ENCODE results near the gene ENDOD1. TPM values are rescaled to one million over a fixed set of nuclear protein-coding genes. Genes with fewer than 3 reads are reported as not detected.

The ENDOD1 gene
- total RNA-seq, 2 experiments from 2014 or later: 23.4 to 23.9 TPM

DNA sequence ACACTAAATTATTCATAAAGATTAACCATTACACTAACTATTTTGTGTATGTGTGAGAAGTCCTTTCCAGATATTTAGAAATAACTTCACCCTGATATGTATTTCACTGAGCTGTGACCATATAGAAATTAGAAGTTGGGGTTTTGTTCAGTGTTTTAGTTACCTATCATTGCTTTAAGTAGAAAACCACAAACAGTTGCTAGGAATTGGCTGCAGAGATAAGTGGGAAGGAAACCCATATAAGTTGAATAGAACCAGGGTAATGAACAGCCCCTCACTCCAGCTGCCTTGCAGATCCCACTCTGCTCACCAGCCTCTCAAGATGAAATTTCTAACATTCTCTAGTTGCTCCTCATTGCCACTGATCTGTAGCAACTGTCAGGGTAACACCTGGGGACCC is 12.7 kb upstream of the ENDOD1 start:
- POLR2A ChIA-PET: interaction anchor here (1.7 kb wide), 1 partner anchor 12 kb away, joined by 7 read pairs; the partner anchor contains the start of gene ENDOD1
- ATAC-seq (no peak), DNase-seq (no peak)
- H3K36me3 Mint-ChIP-seq (ENCODE audit: low read depth): peaks cover 5% of the 10 kb centered on the region
- CTCF ChIA-PET: interaction anchor here (0.9 to 4.0 kb wide), 6 partner anchors 9 to 628 kb away, joined by 3 to 13 read pairs (median 4); partner anchors contain the start of gene ENDOD1
- peaks cover 4% of the 10 kb centered on the region for H3K27me3 Mint-ChIP-seq (ENCODE audit: low read depth)
- H3K9me3 Mint-ChIP-seq (ENCODE audit: insufficient read depth): no peaks in the 10 kb centered on the region
- H3K4me3 Mint-ChIP-seq: no peak overlapping the region
- H3K27ac Mint-ChIP-seq: no peak overlapping the region
- H3K4me1 Mint-ChIP-seq (ENCODE audit: low read depth): peaks cover 15% of the 10 kb centered on the region

DNA sequence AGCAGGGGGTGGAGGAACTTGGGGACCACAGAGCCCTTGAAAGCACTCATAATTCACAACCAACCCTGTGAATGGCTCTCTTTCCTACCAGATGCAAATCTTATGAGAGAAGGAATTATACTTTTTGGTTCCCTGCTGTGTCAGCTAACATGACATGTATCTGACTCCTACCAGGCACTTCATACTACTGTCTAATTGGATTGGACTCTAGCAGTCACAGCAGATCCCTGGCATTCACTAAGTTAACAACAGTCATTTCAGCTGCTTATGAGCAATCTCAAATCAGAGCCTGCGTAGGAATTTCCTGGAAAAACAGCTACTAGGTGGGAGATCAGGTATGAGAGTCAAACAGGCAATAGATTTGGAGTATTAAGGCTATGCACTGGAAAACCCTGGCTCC is 11.1 kb upstream of the ENDOD1 start:
- peaks cover 4% of the 10 kb centered on the region for H3K27me3 Mint-ChIP-seq (ENCODE audit: low read depth)
- no peaks in the 10 kb centered on the region for H3K9me3 Mint-ChIP-seq (ENCODE audit: insufficient read depth)
- ChIA-PET POLR2A (interaction anchor here (1.0 kb wide), 1 partner anchor 11 kb away, joined by 3 read pairs; the partner anchor contains the start of gene SRSF8), CTCF (interaction anchor here (2.1 to 4.6 kb wide), 2 partner anchors 10 to 15 kb away, joined by 5 to 40 read pairs; partner anchors contain the start of gene SRSF8)
- peaks cover 15% of the 10 kb centered on the region for H3K4me1 Mint-ChIP-seq (ENCODE audit: low read depth)
- H3K27ac Mint-ChIP-seq: no peak overlapping the region
- ATAC-seq (no peak), DNase-seq (no peak)
- H3K4me3 Mint-ChIP-seq: no peak overlapping the region
- no peaks in the 10 kb centered on the region for H3K36me3 Mint-ChIP-seq (ENCODE audit: low read depth)

DNA sequence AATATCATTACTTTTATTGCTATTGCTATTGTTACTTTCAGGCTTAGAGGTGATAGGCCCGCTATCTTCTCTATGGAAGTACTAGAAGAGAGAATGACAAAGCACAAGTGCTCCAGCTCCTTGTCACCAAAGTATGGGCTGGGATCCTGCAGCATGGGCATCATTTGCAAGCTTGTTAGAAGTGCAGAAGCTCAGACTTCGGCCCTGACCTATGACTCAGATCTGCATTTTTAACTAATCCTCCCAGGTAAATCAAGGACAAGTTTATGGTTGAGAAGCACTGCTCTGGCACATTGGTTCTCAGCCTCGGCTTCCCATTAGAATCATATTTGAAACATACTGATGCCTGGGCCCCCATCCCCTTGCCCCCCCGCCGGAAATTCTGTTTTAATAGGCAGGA is 8.6 kb upstream of the ENDOD1 start:
- DNase-seq (no peak), ATAC-seq (no peak)
- no peak overlapping the region for H3K27ac Mint-ChIP-seq
- no peak overlapping the region for H3K4me3 Mint-ChIP-seq
- ChIA-PET POLR2A (interaction anchor here (1.1 to 1.6 kb wide), 2 partner anchors 9 to 710 kb away, joined by 3 to 9 read pairs; partner anchors contain the start of gene ENDOD1), CTCF (interaction anchor here (0.7 to 4.6 kb wide), 10 partner anchors 8 to 71 kb away, joined by 3 to 40 read pairs (median 4); partner anchors contain the start of genes ENDOD1 and SRSF8)
- H3K27me3 Mint-ChIP-seq (ENCODE audit: low read depth): peaks cover 4% of the 10 kb centered on the region
- H3K4me1 Mint-ChIP-seq (ENCODE audit: low read depth): peaks cover 29% of the 10 kb centered on the region
- H3K36me3 Mint-ChIP-seq (ENCODE audit: low read depth): no peaks in the 10 kb centered on the region
- H3K9me3 Mint-ChIP-seq (ENCODE audit: insufficient read depth): no peaks in the 10 kb centered on the region

DNA sequence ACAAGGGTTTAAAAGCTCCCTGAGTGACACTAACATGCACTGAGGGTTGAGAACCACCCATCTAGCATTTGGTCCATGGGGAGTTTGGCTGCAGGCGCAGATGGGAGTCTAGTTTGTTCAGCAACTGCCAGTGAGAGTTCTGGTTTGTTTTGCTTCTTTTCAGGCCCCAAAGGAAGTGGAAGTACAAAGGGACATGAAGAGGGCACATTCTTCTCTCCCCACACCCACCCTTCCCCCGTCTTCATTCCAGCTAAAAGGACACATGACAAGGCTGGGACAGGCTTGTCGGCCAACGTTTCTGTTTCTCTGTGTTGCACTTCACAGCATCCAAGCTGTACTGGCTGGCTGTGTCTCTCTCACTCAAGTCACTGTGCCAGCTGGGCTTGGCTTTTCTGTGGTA is 8.2 kb upstream of the ENDOD1 start:
- H3K4me3 Mint-ChIP-seq: no peak overlapping the region
- CTCF ChIA-PET: interaction anchor here (1.3 to 4.6 kb wide), 5 partner anchors 12 to 71 kb away, joined by 3 to 40 read pairs (median 10); partner anchors contain the start of gene SRSF8
- no peak for ATAC-seq
- POLR2A ChIA-PET: interaction anchor here (1.1 to 1.6 kb wide), 2 partner anchors 8 to 710 kb away, joined by 3 to 9 read pairs; partner anchors contain the start of gene ENDOD1
- H3K4me1 Mint-ChIP-seq (ENCODE audit: low read depth): peaks cover 28% of the 10 kb centered on the region
- no peak overlapping the region for H3K27ac Mint-ChIP-seq
- no peak for DNase-seq
- no peaks in the 10 kb centered on the region for H3K36me3 Mint-ChIP-seq (ENCODE audit: low read depth)
- no peaks in the 10 kb centered on the region for H3K9me3 Mint-ChIP-seq (ENCODE audit: insufficient read depth)
- H3K27me3 Mint-ChIP-seq (ENCODE audit: low read depth): peaks cover 4% of the 10 kb centered on the region

DNA sequence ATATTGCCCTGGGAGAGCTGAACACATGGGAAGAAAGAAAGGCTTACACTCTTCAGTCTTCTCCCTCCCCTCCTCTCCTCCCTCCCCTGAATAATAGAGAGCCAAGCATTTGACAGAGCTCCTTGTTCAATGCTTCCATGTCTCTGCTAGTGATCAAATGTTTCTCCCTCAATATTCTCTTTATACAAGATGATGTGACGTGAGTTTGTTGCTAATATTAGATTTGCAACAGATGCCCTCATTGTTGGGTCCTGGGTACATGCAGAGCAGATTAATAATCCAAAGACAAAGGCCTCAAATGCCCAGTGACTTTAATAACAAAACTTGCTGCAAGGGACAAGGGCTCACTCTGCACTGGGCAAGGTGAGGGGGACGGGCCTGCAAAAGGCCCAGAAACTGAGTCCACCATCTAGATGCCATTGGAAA is 7.1 kb upstream of the ENDOD1 start:
- Mint-ChIP-seq H3K9me3 (ENCODE audit: insufficient read depth) (no peaks in the 10 kb centered on the region), H3K27me3 (ENCODE audit: low read depth) (peaks cover 4% of the 10 kb centered on the region), H3K36me3 (ENCODE audit: low read depth) (no peaks in the 10 kb centered on the region), H3K27ac (no peak overlapping the region), H3K4me1 (ENCODE audit: low read depth) (peaks cover 27% of the 10 kb centered on the region), H3K4me3 (no peak overlapping the region)
- no peak for ATAC-seq
- CTCF ChIA-PET: interaction anchor here (1.2 to 4.6 kb wide), 6 partner anchors 10 to 70 kb away, joined by 3 to 53 read pairs (median 14); partner anchors contain the start of gene SRSF8
- peak; percentile 15 for DNase-seq
- POLR2A ChIA-PET: no interaction called here

DNA sequence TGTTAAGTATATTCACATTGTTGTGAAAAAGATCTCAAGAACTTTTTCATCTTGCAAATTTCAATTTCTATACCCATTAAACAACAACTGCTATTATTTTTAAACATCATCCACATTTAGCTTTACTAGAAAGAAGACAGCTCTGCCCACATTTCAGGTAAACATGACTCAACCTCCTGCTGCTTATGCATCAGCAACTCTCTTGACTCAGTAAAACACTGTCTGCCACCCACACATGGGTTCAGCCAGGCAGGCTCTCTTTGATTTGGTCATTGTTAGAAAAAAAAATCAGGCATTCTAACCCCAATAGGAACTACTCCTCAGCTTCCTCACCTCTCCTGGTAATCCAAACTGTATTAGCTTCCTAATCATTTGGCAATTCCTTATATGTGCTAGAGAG is 5.1 kb upstream of the ENDOD1 start:
- H3K4me3 Mint-ChIP-seq: no peak overlapping the region
- peaks cover 40% of the 10 kb centered on the region for H3K4me1 Mint-ChIP-seq (ENCODE audit: low read depth)
- peak; percentile 27 for DNase-seq
- CTCF ChIA-PET: interaction anchor here (0.5 to 3.9 kb wide), 4 partner anchors 9 to 51 kb away, joined by 3 to 53 read pairs (median 12); partner anchors contain the start of gene SRSF8
- no peak overlapping the region for H3K27ac Mint-ChIP-seq
- POLR2A ChIA-PET: interaction anchor here (1.1 to 2.6 kb wide), 4 partner anchors 17 to 707 kb away, joined by 3 to 11 read pairs (median 4); partner anchors contain the start of genes FAM76B and SRSF8
- H3K27me3 Mint-ChIP-seq (ENCODE audit: low read depth): no peaks in the 10 kb centered on the region
- no peak for ATAC-seq
- no peaks in the 10 kb centered on the region for H3K9me3 Mint-ChIP-seq (ENCODE audit: insufficient read depth)
- H3K36me3 Mint-ChIP-seq (ENCODE audit: low read depth): peaks cover 3% of the 10 kb centered on the region

DNA sequence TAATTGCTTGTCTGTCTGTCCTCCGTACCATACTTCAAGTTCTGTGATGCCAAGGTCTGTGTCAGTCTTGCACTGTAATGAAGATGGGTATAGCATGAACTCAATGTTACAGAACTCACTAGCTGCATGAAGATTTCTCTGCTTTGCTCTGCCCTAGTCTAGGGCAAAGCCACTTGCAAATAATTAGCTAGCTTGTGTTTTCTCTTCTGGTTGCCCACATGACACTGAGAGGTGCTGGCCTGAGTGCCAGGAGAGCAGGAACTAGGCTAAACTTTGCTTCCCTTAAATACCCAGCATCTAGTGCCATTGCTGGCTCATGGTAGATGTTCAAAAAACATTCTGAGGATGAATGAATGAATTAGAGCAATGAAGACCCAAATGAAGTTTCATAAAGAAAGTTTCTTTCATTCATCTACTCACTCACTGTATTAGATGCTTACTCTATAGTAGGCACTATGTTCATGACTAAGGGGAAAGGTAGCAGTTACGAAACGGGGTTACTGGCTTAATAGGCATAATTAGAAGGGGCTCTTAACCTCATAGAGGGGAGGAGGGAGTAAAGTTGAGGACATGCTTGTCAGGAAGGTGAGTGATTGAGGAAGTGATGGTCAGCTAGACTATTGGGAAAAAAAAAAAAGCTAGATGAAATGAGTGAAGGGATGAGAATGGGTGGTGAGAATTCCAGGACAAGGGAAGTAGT is 4.4 kb upstream of the ENDOD1 start:
- H3K9me3 Mint-ChIP-seq (ENCODE audit: insufficient read depth): no peaks in the 10 kb centered on the region
- peak; percentile 16 for DNase-seq
- no peaks in the 10 kb centered on the region for H3K27me3 Mint-ChIP-seq (ENCODE audit: low read depth)
- peaks cover 3% of the 10 kb centered on the region for H3K36me3 Mint-ChIP-seq (ENCODE audit: low read depth)
- H3K27ac Mint-ChIP-seq: no peak overlapping the region
- no peak overlapping the region for H3K4me3 Mint-ChIP-seq
- CTCF ChIA-PET: interaction anchor here (0.5 to 3.9 kb wide), 6 partner anchors 8 to 59 kb away, joined by 3 to 53 read pairs (median 6); partner anchors contain the start of gene SRSF8
- ATAC-seq: no peak
- POLR2A ChIA-PET: interaction anchor here (1.1 to 2.6 kb wide), 3 partner anchors 18 to 704 kb away, joined by 4 to 11 read pairs (median 4); partner anchors contain the start of genes FAM76B and SRSF8
- H3K4me1 Mint-ChIP-seq (ENCODE audit: low read depth): peaks cover 35% of the 10 kb centered on the region

DNA sequence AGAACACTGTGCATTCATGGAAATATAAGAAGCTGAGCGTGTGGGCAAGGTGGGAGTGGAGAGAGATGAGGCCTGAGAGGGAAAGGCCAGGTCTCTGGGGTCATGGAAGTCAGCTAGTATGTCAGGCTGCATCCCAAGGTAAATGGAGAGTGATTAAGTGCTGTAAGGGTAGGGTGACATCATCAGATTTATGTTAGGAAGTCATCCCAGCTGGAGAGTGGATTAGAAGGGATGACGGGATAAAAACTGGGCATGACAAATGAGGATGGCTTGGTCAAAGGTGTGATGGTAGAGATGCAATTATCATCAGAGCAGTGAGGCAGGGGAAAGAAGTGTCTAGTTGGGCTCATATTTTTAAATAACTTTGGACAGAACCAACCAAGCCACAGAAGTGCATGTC is 3.5 kb upstream of the ENDOD1 start:
- Mint-ChIP-seq H3K4me3 (no peak overlapping the region), H3K4me1 (ENCODE audit: low read depth) (peaks cover 44% of the 10 kb centered on the region), H3K27ac (no peak overlapping the region), H3K9me3 (ENCODE audit: insufficient read depth) (no peaks in the 10 kb centered on the region), H3K27me3 (ENCODE audit: low read depth) (no peaks in the 10 kb centered on the region), H3K36me3 (ENCODE audit: low read depth) (peaks cover 6% of the 10 kb centered on the region)
- POLR2A ChIA-PET: interaction anchor here (1.6 kb wide), 1 partner anchor 704 kb away, joined by 4 read pairs; the partner anchor contains the start of gene FAM76B
- no peak for ATAC-seq
- DNase-seq: peak; percentile 18
- CTCF ChIA-PET: interaction anchor here (0.5 to 3.9 kb wide), 6 partner anchors 7 to 58 kb away, joined by 3 to 53 read pairs (median 6); partner anchors contain the start of gene SRSF8

DNA sequence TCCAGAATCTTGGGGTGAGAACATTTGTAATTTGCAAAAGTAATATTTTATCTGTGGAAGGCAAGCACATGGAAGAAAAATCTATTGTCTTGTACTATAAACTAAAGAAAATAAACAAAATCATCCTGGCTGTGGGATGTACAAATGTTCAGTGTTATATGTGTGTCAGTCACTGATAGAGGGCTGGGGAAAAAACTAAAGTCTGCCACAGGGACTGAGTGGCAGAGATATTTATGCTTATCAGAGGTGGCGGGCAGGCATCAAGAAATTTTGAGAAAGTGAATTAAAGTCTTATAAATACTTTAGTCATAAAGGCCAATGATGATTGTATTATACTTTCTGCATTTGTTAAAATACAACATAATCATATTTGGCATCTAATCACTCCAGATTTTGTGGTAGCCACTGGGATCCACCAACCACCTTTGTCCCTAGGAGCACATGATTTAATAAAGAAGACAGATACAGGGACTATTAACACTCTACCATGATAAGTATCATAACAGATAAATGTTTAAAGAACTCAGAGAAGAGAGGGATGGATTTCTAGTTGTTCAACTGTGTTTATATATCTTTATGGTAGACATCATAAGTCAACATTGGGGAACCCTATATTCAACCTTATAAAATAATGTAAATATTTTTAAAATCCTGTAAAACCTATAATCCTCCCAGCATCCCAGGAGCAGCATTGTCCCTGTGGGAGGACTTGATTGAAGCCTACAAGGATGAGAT is 2.6 kb upstream of the ENDOD1 start:
- no peak overlapping the region for H3K4me3 Mint-ChIP-seq
- peaks cover 46% of the 10 kb centered on the region for H3K4me1 Mint-ChIP-seq (ENCODE audit: low read depth)
- H3K27me3 Mint-ChIP-seq (ENCODE audit: low read depth): no peaks in the 10 kb centered on the region
- H3K27ac Mint-ChIP-seq: no peak overlapping the region
- ATAC-seq: no peak
- no peaks in the 10 kb centered on the region for H3K9me3 Mint-ChIP-seq (ENCODE audit: insufficient read depth)
- DNase-seq: peak; percentile 18
- ChIA-PET POLR2A (interaction anchor here (1.0 kb wide), 1 partner anchor 18 kb away, joined by 4 read pairs; no protein-coding TSS in a partner anchor), CTCF (interaction anchor here (1.1 to 9.4 kb wide), 2 partner anchors 18 to 65 kb away, joined by 3 to 233 read pairs; partner anchors contain the start of gene SRSF8)
- peaks cover 11% of the 10 kb centered on the region for H3K36me3 Mint-ChIP-seq (ENCODE audit: low read depth)

DNA sequence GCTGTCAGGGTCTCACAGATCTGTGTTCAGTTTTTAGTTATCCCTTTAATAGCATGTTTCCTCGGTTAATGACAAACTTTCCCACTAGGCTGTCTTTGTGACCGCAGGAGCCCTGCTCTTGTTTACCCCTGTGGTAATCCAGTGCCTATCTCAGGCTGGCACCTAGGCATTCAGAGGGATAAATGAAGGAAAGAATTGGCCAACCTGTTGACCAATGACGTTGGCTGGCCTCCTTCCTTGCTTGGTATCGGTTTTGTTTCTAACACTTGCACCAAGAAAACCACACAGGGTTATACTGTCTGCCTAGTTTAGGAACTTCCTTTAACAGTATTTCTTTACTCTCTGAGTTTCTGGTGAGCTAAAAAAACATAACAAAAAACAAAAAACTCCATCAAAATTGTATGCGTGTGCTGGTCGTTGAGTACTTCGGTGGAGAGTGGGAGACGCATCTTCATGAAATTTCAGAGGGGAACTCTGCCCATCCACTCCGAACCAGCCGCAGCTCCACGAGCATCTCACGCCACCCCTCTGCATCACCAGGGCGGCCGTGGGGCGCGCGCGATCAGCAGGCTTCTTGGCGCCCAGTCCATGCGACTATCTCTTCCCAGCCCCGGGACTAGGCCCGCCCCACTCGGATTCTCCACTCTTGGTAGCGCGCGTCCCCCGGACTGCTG is 563 bp upstream of the ENDOD1 start:
- peak; percentile 65 for ATAC-seq
- POLR2A ChIA-PET: interaction anchor here (0.7 to 6.1 kb wide), 16 partner anchors 8 to 701 kb away, joined by 3 to 103 read pairs (median 7); partner anchors contain the start of genes CEP57, CWC15, FAM76B and KDM4D

More for the DNA sequence above, 563 bp upstream of the ENDOD1 start:
- no peaks in the 10 kb centered on the region for H3K27me3 Mint-ChIP-seq (ENCODE audit: low read depth)
- H3K36me3 Mint-ChIP-seq (ENCODE audit: low read depth): peaks cover 20% of the 10 kb centered on the region
- H3K9me3 Mint-ChIP-seq (ENCODE audit: insufficient read depth): no peaks in the 10 kb centered on the region
- CTCF ChIA-PET: interaction anchor here (0.6 to 11.5 kb wide), 11 partner anchors 9 to 616 kb away, joined by 3 to 233 read pairs (median 3); partner anchors contain the start of gene SRSF8
- H3K4me3 Mint-ChIP-seq: peak overlapping the region; percentile 90
- peak; percentile 64 for DNase-seq
- peaks cover 66% of the 10 kb centered on the region for H3K4me1 Mint-ChIP-seq (ENCODE audit: low read depth)
- peak overlapping the region; percentile 99 for H3K27ac Mint-ChIP-seq

All from activated CD8-positive, alpha-beta T cell treated with anti-CD3 and anti-CD28 coated beads, Interleukin-2, amount 10 ng/mL, durations not matched to agents 7 days and 5 days (primary cell).